ENCODE results near the gene USP37.

DNA sequence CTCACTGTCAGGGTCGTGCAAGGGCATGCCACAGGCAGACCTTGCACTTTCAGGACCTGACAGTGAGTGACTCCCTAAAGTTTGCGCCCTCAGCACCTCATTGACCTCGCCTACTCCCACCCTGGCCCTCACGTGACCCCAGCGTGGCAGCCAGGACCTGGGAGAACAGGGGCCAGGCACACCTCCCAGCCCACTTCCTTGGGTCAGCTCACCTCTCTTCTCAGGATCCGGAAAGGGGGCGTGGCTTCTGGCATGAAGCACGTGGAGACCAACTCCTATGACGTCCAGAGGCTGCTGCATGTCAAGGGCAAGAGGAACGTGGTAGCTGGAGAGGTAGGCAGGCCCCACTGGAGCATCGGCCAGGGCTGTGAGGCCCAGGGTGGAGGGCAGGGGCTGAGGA is 140.4 kb downstream of the USP37 start:
- TF ChIP-seq, protein P1, sequence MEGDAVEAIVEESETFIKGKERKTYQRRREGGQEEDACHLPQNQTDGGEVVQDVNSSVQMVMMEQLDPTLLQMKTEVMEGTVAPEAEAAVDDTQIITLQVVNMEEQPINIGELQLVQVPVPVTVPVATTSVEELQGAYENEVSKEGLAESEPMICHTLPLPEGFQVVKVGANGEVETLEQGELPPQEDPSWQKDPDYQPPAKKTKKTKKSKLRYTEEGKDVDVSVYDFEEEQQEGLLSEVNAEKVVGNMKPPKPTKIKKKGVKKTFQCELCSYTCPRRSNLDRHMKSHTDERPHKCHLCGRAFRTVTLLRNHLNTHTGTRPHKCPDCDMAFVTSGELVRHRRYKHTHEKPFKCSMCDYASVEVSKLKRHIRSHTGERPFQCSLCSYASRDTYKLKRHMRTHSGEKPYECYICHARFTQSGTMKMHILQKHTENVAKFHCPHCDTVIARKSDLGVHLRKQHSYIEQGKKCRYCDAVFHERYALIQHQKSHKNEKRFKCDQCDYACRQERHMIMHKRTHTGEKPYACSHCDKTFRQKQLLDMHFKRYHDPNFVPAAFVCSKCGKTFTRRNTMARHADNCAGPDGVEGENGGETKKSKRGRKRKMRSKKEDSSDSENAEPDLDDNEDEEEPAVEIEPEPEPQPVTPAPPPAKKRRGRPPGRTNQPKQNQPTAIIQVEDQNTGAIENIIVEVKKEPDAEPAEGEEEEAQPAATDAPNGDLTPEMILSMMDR (IDR thresholded peaks at IDR 0.05): no peak
- TF ChIP-seq POLR2AphosphoS5 (IDR thresholded peaks at IDR 0.05) (no peak), POLR2A (IDR thresholded peaks at IDR 0.05; ENCODE audit: low read depth) (no peak)

All from esophagus muscularis mucosa (tissue), 3 donors.